ENCODE measurements around the gene SMIM24.

The SMIM24 gene

DNA sequence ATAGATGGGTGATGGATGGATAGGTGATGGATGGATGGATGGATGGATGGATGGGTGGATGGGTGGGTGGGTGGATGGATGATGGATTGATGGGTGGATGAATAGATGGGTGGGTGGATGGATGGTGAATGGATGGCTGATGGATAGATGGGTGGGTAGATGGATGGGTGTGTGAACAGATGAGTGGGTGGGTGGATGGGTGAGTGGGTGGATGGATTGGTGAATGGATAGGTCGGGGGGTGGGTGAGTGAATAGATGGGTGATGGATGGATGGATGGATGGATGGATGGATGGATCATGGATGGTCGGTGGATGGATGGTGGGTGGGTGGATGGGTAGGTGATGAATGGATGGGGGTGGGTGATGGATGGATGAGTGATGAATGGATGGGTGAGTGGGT, 3.5 kb downstream of the SMIM24 start:
- in situ Hi-C loops (cut with HindIII; ENCODE audit: low sequenced_read_pairs) = no loop called here

DNA sequence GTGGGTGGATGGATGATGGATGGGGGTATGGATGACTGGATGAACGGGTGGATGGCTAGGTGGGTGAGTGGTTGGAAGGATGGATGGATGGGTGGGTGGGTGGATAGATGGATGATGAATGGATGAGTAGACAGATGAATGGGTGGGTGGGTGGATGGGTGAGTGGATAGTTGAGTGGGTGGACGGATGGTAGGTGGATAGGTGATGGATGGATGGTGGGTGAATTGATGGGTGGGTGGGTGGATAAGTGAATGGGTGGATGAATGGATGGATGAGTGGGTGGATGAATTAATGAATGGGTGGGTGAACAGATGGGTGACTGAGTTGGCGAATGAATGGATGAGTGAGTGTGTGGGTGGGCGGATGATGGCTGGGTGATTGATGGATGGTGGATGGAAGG, 4.9 kb downstream of the SMIM24 start:
- in situ Hi-C loops (cut with HindIII; ENCODE audit: low sequenced_read_pairs) = no loop called here

DNA sequence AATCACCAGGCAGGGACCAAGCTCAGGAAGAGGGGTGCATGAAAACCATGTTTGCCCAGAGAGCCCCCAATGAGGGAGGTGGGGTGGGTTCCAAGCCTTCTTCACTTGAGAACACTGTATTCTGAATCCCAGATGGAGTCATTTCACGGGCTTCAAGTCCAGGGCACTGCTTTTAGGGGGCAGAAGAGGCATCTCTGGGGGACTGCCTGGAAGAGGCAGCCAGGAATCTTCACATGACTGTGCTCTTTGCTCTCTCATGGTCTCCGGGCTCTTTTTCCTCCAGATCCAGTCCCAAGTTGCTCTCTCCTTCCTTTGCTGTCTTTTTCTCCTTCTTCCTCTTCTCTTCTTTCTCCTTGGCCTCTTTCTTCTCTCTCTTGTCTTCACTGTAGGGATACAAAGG, 5.7 kb downstream of the SMIM24 start:
- in situ Hi-C loops (cut with HindIII; ENCODE audit: low sequenced_read_pairs) = no loop called here

DNA sequence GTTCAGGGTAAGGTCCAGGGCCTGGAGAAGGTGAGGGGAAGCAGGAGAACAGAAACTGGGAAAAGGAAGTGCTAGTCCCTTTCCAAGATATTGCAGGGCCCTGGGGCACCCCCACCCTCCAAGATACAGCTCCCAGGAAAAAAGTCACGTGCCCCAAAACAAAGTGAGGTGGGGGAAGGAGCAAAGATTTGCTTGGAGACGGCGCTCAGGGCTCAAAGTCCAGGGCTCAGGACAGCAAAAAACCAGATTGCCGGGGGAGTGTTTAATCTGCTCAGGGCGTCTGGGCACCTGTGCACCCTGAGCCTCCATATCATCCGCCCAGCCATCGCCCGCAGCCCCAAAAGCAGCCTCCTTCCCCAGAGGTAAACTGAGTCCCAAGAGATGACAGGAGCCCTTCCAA, 6.3 kb downstream of the SMIM24 start:
- in situ Hi-C loops (cut with HindIII; ENCODE audit: low sequenced_read_pairs) = no loop called here

DNA sequence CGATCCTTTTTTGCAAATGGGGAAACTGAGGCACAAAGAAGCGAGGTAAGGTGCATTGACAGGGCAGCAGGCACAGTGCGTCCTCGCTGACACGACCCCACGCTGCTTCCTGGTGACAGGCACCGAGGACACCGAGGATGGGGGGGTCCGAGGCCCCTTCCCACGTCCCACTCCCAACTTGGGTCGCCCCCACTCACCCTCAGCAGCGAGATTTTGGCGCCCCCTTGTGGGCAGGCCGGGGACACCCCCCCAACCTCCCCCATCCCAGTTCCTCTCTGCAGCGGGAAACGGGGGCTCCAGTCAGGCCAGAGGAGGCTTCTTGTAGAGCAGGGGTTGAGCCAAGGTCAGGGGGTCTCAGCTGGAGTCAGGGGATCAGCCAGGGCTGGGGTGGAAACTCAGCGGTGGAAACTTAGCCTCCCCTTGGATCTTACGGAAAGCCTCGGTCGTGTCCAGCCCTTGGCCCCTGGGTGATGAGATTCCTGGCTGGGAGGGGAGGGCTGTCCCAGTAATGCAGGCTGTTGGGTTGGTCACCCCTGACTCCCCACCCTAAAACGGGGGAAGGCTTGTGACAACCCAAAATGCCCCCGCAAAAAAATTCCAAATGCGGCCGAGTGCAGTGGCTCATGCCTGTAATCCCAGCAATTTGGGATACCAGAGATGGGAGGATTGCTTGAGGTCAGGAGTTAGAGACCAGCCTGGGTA, 8.2 kb downstream of the SMIM24 start:
- in situ Hi-C loops (cut with HindIII; ENCODE audit: low sequenced_read_pairs) = no loop called here

DNA sequence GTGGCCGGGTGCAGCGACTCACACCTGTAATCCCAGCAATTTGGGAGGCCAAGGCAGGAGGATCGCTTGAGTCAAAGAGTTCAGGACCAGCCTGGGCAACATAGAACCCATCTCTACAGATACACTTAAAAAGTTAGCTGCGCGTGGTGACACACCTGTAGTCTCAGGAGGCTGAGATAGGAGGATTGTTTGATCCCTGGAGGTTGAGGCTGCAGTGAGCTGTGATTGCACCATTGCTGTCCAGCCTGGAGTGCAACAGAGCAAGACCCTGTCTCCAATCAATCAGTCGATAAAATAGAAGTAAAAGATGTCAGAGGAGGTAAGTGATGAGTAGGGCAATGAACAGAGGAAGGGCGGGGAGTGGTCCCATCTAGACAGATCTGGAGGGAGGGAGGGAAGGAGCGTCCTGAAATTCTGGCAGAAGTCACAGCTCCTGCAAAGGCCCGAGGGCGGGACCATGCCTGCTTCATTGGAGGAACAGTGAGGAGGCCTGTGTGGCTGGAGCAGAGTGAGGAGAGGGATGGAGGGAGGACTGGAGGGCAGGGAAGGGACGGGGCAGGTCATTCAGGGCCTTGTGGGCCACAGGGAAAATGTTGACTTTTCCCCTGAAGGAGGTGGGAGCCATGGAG, 9.7 kb downstream of the SMIM24 start:
- in situ Hi-C loops (cut with HindIII; ENCODE audit: low sequenced_read_pairs) = no loop called here

DNA sequence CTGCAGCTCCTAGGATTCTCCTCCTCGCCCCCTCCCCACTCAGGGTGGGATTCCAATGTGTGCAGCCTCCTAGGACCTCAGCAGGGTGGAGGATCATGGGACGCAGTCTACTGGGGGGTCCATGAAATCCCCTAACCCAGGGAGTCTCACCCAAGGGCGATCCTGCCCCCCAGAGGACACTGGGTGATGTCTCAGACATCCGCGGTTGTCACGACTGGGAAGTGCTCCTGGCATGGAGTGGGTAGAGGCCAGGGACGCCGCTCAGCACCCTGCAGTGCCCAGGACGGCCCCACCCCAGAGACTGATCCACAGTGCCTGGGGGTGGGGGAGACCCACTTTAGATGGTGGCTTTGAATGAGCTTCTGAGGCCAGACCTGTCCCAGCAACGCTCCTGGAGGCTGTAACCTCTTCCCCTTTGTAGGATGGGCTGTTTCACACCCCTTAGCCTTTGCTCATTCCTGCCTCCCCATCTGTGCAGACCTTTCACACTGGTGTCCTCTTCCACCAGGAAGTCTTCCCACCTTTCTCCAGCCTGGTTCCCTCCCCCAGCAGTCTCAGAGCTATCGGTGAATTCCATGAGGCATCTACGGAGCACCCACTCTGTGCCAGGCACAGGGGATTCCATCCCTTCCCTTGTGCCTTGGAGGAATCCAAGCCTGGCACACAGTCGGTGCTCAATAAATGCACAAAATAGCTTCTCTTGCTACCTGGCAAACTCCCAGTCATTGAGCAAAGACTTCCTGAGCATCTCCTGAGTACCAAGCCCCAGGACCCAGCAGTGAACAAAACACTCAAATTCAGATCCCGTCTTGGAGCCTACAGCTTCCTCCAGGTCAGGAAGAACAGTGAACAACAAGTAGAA, 10.5 kb downstream of the SMIM24 start:
- in situ Hi-C loops (cut with HindIII; ENCODE audit: low sequenced_read_pairs) = loop anchor here (5.0 kb wide), 1 partner anchor 153 kb away; no protein-coding TSS in a partner anchor

DNA sequence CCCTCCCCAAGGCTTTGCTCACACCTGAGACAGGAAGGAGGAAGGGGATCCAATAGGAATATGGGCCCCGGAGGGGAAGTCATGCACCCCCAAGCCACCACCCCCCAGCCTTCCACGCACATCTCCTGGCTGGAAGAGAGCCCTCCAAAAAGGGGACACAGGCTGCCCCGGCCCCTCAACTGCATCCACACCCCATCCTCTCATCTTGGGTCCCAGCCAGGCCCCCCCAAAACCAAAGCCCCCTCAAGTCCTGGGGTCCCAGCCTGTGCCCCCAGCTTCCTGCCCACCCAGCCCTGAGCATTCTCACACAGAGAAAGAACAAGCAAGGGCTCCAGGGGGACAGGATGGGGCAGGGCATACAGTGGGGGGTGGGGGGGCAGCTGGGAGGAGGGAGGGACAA, 12.1 kb downstream of the SMIM24 start:
- in situ Hi-C loops (cut with HindIII; ENCODE audit: low sequenced_read_pairs) = loop anchor here (5.0 kb wide), 1 partner anchor 151 kb away; no protein-coding TSS in a partner anchor

DNA sequence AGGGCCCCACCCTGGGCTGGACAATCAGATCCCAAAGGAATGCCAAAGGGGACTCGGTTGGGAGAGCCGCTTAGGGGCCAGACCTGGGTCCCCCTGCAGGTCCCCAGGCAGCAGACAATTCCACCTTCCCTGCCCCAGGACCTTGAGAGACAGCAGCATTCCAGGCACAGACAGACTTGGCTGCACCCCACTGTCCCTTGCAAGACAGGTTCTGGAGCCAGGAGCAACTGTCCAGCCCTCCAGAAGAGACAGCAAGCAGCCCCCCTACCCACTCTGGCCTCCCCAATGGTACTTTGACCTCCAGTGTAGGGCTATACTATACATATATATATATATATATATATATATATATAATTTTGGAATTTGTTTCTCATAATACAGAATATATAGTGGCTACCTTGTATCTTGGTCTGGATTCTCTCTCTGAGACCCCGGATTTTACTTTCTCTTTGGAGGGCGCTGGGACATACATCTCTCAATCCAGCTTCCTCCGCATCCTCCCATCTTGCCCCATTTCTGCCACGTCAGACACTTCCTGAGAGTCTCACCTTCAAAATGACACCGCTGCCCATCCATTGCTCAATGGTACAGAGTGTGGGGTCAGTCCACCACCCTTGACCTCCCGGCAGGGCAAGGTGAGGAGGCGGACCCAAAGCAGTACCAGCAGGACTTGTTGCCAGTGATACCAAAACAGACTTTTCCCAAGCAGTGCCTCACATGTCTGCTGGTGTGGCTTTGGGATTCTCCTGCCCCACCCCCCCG, 12.7 kb downstream of the SMIM24 start:
- in situ Hi-C loops (cut with HindIII; ENCODE audit: low sequenced_read_pairs) = loop anchor here (5.0 kb wide), 1 partner anchor 150 kb away; no protein-coding TSS in a partner anchor

DNA sequence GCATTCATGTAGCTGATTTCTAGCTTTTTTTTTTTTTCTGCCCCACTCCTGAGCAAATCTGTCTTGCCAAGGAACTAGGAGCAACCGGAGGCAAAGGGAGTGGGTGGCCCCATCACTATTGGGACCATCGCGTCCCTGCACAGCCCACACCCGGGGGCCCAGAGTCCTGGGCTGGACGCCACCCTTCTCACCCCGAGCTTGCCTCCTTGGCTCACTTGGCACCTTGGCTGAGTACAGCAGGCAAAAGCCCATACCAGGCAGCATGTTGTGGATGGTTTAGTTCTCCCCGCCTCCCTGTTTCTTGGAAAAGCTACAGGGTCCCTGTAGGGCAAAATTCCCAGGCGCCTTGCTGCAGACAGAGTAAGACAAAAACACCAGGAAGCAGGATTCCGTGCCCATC, 13.7 kb downstream of the SMIM24 start:
- in situ Hi-C loops (cut with HindIII; ENCODE audit: low sequenced_read_pairs) = loop anchor here (5.0 kb wide), 1 partner anchor 149 kb away; no protein-coding TSS in a partner anchor

DNA sequence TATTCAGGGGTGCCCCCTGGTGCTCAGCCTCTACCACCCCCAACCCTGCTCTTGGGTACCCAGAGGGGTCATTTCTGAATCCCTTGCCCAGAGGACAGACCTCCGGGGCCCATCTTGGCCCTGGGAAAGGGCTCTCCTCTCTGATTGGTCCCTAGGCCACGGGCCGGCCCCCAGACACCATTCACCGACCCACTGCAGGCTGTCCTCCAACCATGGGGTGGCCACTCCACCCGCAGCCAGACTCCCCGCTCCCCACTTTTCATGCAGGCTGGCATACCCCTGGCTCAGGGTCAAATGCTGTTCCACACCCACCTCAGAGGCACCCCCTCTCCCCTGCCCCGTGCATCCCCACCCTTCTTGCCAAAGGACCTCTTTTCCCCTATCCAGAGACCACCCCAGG, 14.8 kb downstream of the SMIM24 start:
- in situ Hi-C loops (cut with HindIII; ENCODE audit: low sequenced_read_pairs) = loop anchor here (5.0 kb wide), 1 partner anchor 148 kb away; no protein-coding TSS in a partner anchor

DNA sequence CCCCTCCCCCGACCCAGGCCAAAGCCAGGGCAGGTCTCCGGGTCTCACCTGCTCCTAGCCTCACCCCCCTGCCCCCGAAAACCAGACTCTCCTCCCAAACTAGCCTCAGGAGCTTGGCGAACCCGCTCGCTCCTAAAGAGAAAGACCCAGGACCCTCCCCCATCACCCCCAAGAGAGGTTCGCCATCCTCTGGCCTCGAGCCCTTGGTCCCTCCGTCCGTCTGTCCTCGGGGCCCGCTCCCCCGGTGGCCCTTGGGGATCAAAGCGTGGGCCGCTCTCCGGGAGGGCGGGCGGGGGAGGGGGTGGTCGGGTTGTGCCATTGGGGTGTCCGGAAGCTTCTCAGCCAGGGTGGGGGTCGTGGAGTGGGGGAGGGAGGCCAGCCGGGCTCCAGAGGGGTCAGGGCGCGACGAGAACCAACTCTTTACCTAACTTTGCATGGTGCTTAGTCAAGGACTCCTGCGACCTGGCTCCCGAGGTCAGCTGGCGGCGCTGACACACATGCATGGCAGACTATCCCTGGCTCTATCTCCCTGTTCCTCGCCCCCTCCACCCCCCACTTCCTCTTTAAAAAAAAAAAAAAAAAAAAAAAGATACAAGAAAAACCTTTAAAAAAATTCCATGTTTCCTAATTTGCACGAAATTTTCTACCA, 15.6 kb downstream of the SMIM24 start:
- in situ Hi-C loops (cut with HindIII; ENCODE audit: low sequenced_read_pairs) = loop anchor here (5.0 kb wide), 1 partner anchor 147 kb away; no protein-coding TSS in a partner anchor

DNA sequence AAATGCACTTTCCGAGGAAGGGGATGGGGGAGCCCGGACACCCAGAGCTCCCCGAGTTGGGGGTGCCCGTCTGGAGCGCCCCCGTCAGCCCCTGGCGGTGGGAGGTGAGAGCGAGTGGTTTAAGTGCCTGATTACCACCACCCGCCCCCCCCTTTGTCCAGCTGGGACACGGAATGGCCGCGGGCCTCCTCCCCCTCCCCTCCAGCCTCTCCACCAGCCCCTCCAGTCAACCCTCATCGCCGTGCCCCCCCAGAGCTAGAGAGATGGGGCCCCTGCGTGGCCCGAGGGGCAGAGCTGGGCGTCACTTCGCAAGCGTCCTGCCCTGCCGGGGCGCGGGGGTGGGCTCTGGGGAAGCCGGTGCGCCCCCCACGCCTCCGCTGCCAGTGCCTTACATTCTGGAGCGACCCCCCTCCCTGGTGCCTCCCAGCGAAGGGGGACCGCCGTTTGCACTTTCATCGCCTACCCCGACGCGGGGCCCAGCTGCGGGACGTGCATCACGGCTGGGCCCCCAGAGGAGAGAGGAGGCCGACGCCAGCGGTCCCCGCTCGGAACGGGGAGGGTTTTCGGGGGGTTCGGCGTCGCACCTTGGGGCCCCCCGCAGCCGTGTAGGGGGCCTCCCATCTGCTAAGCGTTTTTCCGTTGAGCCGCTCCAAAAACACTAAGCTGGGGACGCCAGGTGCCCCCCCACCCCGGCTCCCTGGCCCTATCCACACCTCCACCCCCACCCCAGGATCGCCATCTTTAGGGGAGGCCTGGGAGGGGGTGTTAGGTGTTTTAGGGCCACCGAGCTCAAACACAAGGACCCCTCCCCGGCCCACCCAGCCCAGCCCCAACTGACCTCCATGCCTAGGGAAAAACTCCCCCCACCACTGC, 16.4 kb downstream of the SMIM24 start:
- in situ Hi-C loops (cut with HindIII; ENCODE audit: low sequenced_read_pairs) = no loop called here

DNA sequence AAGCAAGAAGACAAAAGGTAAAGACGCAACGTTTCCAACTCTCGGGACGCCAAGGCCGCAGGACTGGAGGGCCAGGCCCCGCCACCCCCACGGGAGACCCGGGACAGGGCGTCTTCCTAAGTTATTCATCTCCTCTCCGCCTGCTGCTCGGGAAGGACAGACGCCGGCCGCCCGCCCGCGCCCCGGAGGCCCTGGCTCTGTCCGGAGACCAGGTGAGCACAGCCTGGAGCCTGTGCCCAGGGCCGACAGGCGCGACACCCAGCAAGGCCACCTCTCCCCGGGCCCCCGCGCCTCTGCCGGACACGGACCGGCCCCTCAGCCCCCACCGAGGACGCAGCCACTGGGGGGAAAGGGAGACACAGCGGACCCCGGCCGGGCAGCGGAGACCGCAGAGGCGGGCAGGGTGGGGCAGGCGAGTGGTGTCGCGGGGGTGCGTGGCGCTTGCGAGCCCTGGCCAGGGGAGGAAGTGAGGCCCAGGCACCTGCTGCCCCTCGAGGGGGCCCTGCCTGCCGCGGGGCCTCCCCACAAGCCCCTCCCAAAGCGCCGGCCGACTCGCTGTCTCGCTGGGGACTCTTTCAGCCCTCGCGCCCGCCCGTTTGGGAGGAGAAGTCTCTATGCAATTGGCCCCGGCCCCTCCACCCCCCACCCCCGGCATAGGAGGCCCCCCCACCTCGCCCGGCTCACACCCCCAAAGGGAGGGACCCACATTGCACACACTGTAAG, 17.2 kb downstream of the SMIM24 start:
- in situ Hi-C loops (cut with HindIII; ENCODE audit: low sequenced_read_pairs) = no loop called here

DNA sequence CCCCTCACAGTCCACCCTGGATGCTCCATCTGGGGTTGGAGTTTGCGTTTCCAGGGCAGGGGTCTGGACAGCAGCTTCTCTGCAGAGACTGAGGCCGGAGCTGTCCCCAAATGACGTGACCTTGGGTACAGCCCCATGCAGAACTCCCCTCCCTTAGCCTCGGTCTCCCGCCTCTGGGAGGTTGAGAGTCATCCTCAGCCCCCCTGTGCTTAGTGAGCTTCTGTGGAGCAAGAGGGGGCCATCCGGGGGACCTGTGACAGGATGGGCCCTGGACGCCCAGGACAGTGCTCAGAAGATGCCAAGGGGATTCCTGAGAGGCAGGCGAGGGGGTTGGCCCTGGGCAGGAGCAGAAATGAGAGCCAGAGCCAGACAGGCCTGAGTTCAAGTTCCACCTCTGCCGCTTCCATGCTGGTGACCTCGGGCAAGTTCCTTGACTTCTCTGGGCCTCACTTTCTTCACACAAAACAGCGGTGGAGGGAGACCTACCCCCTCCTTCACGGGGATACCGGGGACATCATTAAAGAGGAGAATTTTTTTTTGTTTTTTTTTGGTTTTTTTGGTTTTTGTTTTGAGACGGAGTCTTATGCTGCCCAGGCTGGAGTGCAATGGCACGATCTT, 20.3 kb downstream of the SMIM24 start:
- in situ Hi-C loops (cut with HindIII; ENCODE audit: low sequenced_read_pairs) = no loop called here

DNA sequence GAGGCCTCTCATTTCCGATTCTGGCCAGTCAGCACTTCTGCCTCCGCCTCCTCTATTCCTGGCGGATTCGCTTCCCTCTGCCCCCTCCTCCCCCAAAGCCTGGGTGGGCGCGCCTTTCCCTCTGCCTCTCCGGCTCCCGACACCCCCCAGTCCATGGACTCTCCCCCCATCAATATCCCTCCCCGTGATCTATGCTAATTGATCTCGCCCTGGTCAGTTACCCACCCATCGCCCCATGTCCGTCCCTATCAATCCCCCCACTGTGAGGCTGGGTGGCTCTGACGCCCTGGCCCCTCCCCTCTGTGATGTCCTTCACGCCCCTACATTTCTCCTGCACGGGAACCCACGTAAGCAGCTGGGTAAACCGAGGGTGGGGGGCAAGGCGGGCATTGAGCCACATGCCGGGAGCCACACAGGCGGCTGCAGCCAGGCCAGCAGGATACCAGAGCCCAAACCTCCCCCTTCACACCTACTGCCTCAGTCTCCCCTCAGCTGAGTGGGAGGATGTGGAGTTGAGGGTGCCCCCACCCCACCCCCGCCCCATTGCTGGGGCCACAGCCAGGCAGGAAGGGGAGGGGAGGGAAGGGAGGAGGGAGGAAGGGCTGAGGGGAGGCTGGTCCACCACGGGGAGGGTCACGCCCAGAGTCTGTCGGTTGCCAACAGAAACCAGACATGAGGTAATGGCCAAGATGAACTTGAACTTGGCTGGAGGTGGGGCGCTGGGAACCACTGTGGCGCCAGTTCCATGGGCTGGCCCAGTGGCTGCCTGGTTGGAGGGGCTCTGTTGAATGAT, 21.0 kb downstream of the SMIM24 start:
- in situ Hi-C loops (cut with HindIII; ENCODE audit: low sequenced_read_pairs) = no loop called here

Measured in endothelial cell of hepatic sinusoid (primary cell).